NCI-H2171 (cell line): ENCODE measurements around the gene CCL3.
"Not testable (repeated sequence)": the region's sequence is repeated elsewhere in the genome, so short reads cannot be mapped to it uniquely, and the experiment has no call there.

Source experiments
- DNase-seq: peaks from one replicate; lab custom pipeline; 2025; lab: John Stamatoyannopoulos, UW

The CCL3 gene

DNA sequence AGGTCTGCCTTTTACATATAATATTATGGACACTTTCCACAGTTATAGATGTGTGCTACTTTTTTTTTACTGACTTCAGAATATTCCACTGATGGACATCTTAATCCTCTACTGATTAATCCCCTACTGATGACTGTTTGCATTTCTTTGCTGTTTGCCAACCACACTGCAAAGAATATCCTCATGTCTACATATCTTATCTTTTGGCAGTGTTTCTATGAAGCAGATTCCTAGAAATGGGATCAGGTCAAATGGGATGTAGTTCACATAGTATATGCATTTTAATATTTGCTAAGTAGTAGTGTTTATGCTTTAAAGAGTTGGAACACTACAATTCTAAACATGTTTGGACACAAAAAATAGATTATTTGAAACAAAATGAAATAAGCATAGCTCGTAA is 3.2 kb downstream of the CCL3 start:
- no peak for DNase-seq

GRCh38 chr17:36085765-36086164 is 4.2 kb downstream of the CCL3 start:
- DNase-seq, result no peak

GRCh38 chr17:36083691-36084090 is 6.3 kb downstream of the CCL3 start:
- DNase-seq, result not testable (repeated sequence)

DNA sequence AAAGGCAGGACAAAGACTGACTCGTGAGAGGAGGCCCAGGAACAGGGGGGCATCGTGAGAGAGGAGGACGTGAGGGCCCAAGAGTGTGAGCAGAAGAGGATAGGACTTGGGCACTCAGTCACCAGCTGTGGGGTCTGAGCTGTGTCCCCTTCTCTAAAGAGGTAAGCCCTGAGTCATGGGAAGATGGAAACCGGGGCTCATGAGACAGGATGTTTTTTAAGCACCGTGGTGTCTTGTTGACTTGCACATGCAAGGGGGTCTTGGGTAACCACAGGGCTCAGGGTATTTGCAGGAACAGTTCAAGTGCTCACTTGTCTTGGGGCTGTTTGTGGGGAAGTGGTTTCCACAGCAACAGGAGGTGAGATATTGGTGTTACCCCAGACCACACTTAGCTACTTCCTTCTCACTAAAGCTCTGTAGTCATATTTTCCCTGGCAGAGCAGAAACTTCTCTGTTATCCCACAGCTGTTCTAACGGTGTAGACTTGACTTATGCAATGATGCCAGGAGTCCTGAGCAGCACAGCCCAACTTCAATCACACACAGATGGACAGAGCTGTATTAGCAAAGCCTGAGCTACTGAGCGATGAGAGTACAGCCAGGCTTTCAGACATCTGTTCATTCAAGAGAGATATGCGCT is 7.3 kb downstream of the CCL3 start:
- not testable (repeated sequence) for DNase-seq

GRCh38 chr17:36081681-36082471 is 8.1 kb downstream of the CCL3 start:
- DNase-seq, result not testable (repeated sequence)

DNA sequence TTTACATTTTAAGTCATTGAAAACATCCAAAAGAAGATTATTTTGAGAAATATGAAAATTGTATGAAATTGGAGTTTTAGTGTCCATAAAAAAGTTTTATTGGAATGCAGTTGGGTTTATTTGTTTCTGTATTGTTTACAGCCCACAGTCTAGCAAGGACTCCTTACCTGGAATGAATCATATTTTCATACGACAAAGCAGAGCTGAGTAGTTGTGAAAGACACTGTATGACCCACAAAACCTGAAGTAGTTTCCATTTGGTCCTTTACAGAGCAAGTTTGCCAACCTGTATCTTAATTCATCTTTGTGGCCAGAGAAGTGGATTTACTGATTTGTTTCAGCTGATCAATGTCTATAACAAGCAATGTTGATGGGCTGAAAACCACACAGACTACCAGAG is 15.6 kb downstream of the CCL3 start:
- DNase-seq, result no peak

DNA sequence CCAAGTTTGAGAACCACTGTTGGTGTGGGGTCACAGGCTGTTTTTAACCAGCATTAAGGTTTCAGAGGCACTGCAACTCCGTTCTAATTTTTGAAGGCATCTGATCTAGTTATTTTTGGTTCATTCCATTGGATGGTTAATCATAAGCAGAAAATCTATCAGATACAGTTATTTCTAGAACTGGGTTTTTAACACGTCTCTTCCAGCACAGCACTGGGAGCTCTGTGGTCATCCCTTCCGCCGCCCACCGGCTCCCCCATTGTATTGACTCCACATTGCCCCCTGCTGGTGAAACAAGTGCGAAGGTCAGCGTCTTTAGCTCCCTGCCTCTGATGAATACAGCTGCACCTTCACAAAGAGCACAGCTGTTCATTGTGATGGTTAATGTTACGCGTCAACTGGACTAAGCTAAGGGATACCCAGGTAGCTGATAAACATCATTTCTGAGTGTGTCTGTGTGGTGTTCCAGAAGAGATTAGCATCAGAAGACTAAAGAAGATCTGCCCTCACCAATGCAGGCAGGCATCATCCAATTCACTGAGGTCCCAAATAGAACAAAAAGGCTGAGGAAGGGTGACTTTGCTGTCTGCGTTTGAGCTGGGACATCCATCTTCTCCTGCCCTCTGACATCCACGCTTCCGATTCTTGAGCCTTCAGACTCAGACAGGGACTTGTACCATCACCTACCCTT is 17.4 kb downstream of the CCL3 start:
- DNase-seq, result no peak

DNA sequence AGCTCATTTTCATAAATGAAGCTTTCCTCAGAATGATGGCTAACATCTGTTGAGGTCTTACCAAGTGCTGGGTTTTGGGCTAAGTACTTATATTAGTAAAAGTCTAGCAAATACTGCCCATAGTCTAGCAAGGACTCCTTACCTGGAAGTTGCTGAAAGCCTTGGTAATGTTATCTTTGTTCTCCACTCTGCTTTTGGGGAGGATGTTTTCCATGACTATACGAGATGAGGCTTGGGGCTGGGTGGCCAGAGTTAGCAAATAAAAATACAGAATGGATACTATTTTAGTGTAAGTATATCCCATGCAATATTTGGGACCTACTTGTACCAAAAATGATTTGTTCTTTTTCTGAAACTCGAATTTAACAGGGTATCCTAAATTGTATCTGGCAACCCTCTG is 18.2 kb downstream of the CCL3 start:
- DNase-seq, result no peak

DNA sequence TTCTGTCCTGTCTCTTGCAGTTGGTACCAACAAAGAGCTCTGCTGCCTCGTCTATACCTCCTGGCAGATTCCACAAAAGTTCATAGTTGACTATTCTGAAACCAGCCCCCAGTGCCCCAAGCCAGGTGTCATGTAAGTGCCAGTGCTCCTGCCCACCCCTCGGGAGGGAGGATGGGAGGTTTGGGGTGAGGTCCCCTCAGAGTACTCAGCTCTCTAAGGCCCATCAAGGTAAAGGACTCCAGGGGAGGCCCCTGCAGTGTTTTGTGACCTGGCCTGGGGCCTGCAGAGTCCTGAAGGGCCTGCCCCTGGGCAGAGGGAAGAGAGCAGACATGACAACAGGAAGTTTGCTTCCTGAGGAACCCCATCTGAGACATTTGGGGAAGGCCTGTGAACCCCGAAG is 19.5 kb downstream of the CCL3 start:
- DNase-seq, result no peak

GRCh38 chr17:36069136-36069535 is 20.8 kb downstream of the CCL3 start:
- DNase-seq, result no peak

DNA sequence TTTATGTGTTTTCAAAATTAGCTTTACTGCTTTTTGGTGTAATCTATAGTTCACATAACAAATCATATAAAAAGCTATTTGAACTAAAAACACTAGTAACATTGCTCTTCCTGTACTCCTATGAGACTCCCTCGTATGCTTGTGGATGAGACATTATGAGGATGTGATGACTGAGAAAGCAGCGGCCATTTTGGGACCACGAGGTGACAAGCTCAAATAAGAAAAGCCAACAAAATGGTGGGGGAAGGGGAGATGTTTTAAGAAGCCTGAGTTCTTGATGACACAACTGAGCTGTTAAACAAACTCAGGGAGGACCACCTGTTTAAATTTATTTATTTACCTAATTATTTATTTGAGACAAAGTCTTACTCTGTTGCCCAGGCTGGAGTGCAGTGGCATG is 21.4 kb downstream of the CCL3 start:
- DNase-seq, result no peak

DNA sequence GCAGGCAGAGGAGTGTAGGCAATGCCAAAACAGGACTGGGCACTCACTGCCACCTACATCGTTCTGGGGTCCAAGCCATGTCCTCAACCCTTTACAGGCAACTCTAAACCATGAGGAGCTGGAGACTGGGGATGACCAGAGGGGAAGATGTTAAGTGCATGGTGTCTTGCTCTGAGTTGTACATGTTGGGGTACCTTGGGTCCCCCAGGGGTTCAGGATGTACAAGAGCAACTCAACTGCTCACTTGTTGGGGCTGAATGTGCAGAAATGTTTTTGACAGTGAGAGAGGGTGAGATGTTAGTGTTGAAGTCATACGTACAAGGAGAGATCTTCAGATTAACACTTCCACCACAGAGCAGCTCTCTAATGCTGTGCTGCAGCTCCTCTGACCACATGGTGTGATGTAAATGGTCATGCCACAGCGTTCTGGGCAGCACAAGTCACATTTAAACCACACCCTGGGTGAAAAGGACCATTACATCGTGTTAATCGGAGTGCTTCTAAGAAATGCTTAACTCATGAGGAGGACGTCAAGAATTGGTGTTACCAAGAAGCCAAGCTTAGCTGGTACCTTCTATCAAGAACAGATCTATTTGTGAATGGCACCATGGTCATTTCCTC is 23.5 kb downstream of the CCL3 start:
- no peak for DNase-seq

- no peak for DNase-seq
Measured at GRCh38 chr17:36063786-36064541, 26.0 kb downstream of the CCL3 start, which contains the start of gene CCL18. Gene CCL18, plus strand, starts transcription at chr17:36064272. Its CDS starts 71 bp downstream, at chr17:36064343.

DNA sequence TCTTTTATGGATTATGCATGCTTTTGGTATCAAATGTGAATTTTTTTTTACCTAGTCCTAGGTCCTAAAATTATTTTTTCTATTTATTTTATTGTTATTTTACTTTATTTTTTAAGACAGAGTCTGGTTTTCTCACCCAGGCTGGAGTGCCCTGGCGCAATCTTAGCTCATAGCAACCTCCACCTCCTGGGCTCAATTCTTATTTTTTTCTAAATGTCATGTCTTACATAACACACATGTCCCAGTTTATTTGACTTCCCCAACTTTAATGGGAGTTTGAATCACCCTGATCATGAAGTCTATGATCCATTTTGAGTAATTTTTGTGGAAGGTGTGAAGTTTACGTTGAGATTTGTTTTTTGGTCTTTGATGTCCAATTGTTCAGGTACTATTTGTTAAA is 29.1 kb downstream of the CCL3 start:
- no peak for DNase-seq

DNA sequence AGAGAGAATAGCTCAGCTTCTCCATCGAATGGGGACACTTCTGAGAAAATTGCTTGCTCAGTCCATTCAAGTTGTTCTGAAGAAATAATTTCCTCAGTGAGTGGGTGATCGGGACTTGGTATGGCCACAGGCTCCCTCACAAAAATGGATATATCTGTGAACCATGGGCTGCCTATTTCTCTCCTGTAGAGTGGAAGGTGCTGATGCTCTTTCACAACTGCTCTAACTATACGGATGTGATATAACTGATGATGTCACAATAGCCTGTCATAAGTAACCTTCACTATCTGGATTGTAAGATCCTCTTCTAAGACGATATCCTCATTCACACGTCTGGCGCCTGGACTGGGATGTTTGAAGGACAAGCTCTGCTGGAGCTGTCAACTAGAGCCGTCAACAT is 30.5 kb downstream of the CCL3 start:
- DNase-seq, result no peak

DNA sequence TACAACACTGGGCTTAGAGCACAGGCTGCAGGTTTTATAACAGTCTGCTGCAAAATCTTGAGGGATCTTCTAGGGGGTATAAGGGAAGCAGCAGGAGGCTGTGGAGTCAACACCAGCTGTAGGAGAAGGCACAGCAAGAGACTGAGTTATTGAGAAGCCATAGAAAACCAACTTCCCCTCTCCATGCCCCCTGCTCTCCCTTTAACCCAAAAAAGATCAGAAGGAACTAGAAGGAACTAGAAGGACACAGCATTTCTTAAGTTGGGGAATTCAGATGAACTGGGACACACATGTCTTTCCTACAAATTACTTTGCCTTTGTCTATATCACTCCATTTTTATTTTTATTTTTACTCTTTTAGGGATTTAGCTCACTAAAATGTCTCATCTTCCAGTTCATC is 32.0 kb downstream of the CCL3 start:
- DNase-seq, result no peak

GRCh38 chr17:36055921-36056520 is 33.9 kb downstream of the CCL3 start:
- DNase-seq, result no peak

DNA sequence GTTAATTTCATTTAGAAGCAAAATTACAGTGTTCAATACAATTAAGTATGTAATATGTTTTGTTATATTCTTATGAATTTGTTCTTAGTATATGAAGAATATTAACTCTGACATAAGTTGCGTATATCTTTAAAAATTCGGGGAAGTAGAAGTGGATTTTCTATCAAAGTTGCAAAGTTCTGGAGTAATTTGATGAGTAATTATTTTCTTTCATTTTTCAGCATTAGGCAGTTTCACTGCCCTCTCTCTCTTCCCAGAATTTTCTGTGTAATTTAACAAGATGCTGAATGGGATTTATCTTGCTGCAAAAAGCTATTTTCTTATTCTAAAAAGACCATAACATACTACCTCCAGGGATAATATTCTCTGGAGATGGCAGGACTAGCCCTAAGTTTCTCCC is 34.8 kb downstream of the CCL3 start:
- no peak for DNase-seq

GRCh38 chr17:36049643-36050042 is 40.3 kb downstream of the CCL3 start:
- no peak for DNase-seq

GRCh38 chr17:36048066-36048465 is 41.9 kb downstream of the CCL3 start:
- no peak for DNase-seq
